Limb (tissue), 2 donors: ENCODE measurements around the gene RPS2.
A peak's percentile ranks its signal among the peaks of the same experiment; 100 is the strongest.
"Not testable (repeated sequence)": the region's sequence is repeated elsewhere in the genome, so short reads cannot be mapped to it uniquely, and the experiment has no call there.

Source experiments
- DNase-seq, 2 donors: peaks; one replicate each; pipeline ENCODE4 v3.0.0-alpha.2; 2016; ENCODE audit errors: extremely low spot score in 2 of 2

RPS2 gene

GRCh38 chr16:1964506-1965395, at the start of gene RPS2:
Gene RPS2 (minus strand): TSS chr16:1964826. CDS start chr16:1964625, 201 bp downstream.
- peak; percentile 99 for DNase-seq

- no peak for DNase-seq
Observed at GRCh38 chr16:2013527-2013926, 48.9 kb upstream of the RPS2 start.

- DNase-seq: not testable (repeated sequence)
Observed at GRCh38 chr16:2011726-2012125, 47.1 kb upstream of the RPS2 start.

GRCh38 chr16:2009791-2010510, 45.3 kb upstream of the RPS2 start, which contains the start of gene ZNF598:
Gene ZNF598 (minus strand): TSS chr16:2009821.
- DNase-seq: peak; percentile 88 to 89

- no peak for DNase-seq
Observed at GRCh38 chr16:2009164-2009711, 44.6 kb upstream of the RPS2 start.

GRCh38 chr16:2008631-2009163, 44.1 kb upstream of the RPS2 start:
- DNase-seq: no peak

GRCh38 chr16:2008009-2008526, 43.4 kb upstream of the RPS2 start:
- DNase-seq: no peak

- DNase-seq: no peak
Observed at GRCh38 chr16:2007081-2007836, 42.6 kb upstream of the RPS2 start.

GRCh38 chr16:2006317-2006716, 41.7 kb upstream of the RPS2 start:
- no peak for DNase-seq

GRCh38 chr16:2005646-2006045, 41.0 kb upstream of the RPS2 start:
- DNase-seq: no peak

- no peak for DNase-seq
Observed at GRCh38 chr16:2004795-2005517, 40.3 kb upstream of the RPS2 start.

- peak; percentile 90 for DNase-seq
Observed at GRCh38 chr16:2003827-2004641, 39.4 kb upstream of the RPS2 start.

GRCh38 chr16:2003231-2003826, 38.7 kb upstream of the RPS2 start:
- no peak for DNase-seq

GRCh38 chr16:2002406-2003230, 38.0 kb upstream of the RPS2 start:
- DNase-seq: peak in 1 of 2 donors; percentile 28

- no peak for DNase-seq
Observed at GRCh38 chr16:2001456-2002355, 37.1 kb upstream of the RPS2 start.

GRCh38 chr16:2001035-2001434, 36.4 kb upstream of the RPS2 start:
- DNase-seq: no peak

GRCh38 chr16:1999866-2000514, 35.4 kb upstream of the RPS2 start:
- no peak for DNase-seq
